ENCODE measurements around the gene KLK1. TPM values are rescaled to one million over a fixed set of nuclear protein-coding genes. Genes with fewer than 3 reads are reported as not detected.

The KLK1 gene
- polyA plus RNA-seq, 2 of the 4 experiments (the other 2 are of a cell fraction): 0.30 TPM; not detected in 1

GRCh38 chr19:50790922-50791467 is 32.6 kb downstream of the KLK1 start (continued):
- TF ChIP-seq CHD4 (IDR thresholded peaks at IDR 0.05; ENCODE audit: borderline replicate concordance): no peak
- TF ChIP-seq POLR2AphosphoS2 (conservative IDR thresholded peaks at IDR 0.05; ENCODE audit: low read length): peak; percentile 79; the same call in 1 of the 2 replicates
- TF ChIP-seq EHF (CRISPR knock-in tag; IDR thresholded peaks at IDR 0.05): no peak
- TF ChIP-seq BHLHE40 (IDR thresholded peaks at IDR 0.05; ENCODE audit: low read depth, low read length): no peak
- no peak for TF ChIP-seq ZNF302 (CRISPR knock-in tag; IDR thresholded peaks at IDR 0.05)

- no peak for DNase-seq (ENCODE audit: low read depth in 1 of 2, low spot score in 1 of 2)
- 0 out of 6 replicates have a peak, but pooled peaks of 1 of the 2 experiments have one; percentile 2 for ATAC-seq
- FAIRE-seq: no peak
- Histone ChIP-seq H3K4me2 (no peak within 1 kb of the TSS), H3K4me1 (peaks cover 9% of the 10 kb centered on the region; the same call in 2 of the 3 replicates), H3K4me3 (no peak within 1 kb of the TSS), H3K27ac (no peak within 1 kb of the TSS), H3K9me3 (no peaks in the 10 kb centered on the region)
- ChIA-PET POLR2A (interaction anchor here (0.9 kb wide), 1 partner anchor 65 kb away, joined by 4 read pairs; no protein-coding TSS in a partner anchor), CTCF (interaction anchor here (1.0 to 11.9 kb wide), 6 partner anchors 10 to 253 kb away, joined by 3 to 121 read pairs (median 6); no protein-coding TSS in a partner anchor)
- WGBS (ENCODE audit: missing lambda C conversion rate): 87% methylated on average over 7 of the region's 15 CpGs
- TF ChIP-seq JUNB (IDR thresholded peaks at IDR 0.05): no peak
- no peak for TF ChIP-seq TP53 (CRISPR knock-in tag; IDR thresholded peaks at IDR 0.05)
- no peak for TF ChIP-seq FOXS1 (CRISPR knock-in tag; IDR thresholded peaks at IDR 0.05)
- TF ChIP-seq FOSB (CRISPR knock-in tag; IDR thresholded peaks at IDR 0.05): no peak
- TF ChIP-seq BHLHE40 (IDR thresholded peaks at IDR 0.05; ENCODE audit: low read depth, low read length): no peak
- TF ChIP-seq JUN (IDR thresholded peaks at IDR 0.05): no peak
- TF ChIP-seq RFX5 (IDR thresholded peaks at IDR 0.05): no peak
- no peak for TF ChIP-seq POLR2A (IDR thresholded peaks at IDR 0.05; ENCODE audit: low read length)
- TF ChIP-seq ELK1 (IDR thresholded peaks at IDR 0.05; ENCODE audit: low read depth, low read length): no peak
- TF ChIP-seq HEYL (CRISPR knock-in tag; IDR thresholded peaks at IDR 0.05): no peak
- no peak for TF ChIP-seq TFCP2L1 (CRISPR knock-in tag; IDR thresholded peaks at IDR 0.05)
- TF ChIP-seq REST (IDR thresholded peaks at IDR 0.05): no peak
- TF ChIP-seq CHD2 (IDR thresholded peaks at IDR 0.05; ENCODE audit: low read length, partially characterized antibody): no peak
Observed at GRCh38 chr19:50790396-50790795, 33.2 kb downstream of the KLK1 start, which contains the start of gene ACP4. Gene ACP4 (plus strand): TSS chr19:50790415. CDS start chr19:50790415, 0 bp downstream.

- ATAC-seq (no peak), FAIRE-seq (no peak), DNase-seq (ENCODE audit: low read depth in 1 of 2, low spot score in 1 of 2) (no peak)
- Histone ChIP-seq H3K4me2 (no peak overlapping the region), H3K27ac (no peak overlapping the region), H3K4me1 (peaks cover 7% of the 10 kb centered on the region; the same call in 2 of the 3 replicates), H3K4me3 (no peak overlapping the region), H3K9me3 (no peaks in the 10 kb centered on the region)
- ChIA-PET POLR2A (interaction anchor here (1.7 kb wide), 1 partner anchor 19 kb away, joined by 4 read pairs; no protein-coding TSS in a partner anchor), CTCF (interaction anchor here (1.1 to 14.0 kb wide), 8 partner anchors 9 to 249 kb away, joined by 3 to 272 read pairs (median 77); partner anchors contain the start of genes CLEC11A and SHANK1)
- WGBS (ENCODE audit: missing lambda C conversion rate): 60% methylated on average over 12 of the region's 12 CpGs
- TF ChIP-seq BCL3 (IDR thresholded peaks at IDR 0.05) (no peak), ATOH8 (CRISPR knock-in tag; IDR thresholded peaks at IDR 0.05; ENCODE audit: low read depth) (no peak), FOSB (CRISPR knock-in tag; IDR thresholded peaks at IDR 0.05) (no peak), USF2 (IDR thresholded peaks at IDR 0.05) (no peak), NPAS2 (CRISPR knock-in tag; IDR thresholded peaks at IDR 0.05; ENCODE audit: borderline replicate concordance) (no peak), GATA3 (IDR thresholded peaks at IDR 0.05; ENCODE audit: borderline replicate concordance) (no peak), MAX (IDR thresholded peaks at IDR 0.05) (no peak), FOSL2 (IDR thresholded peaks at IDR 0.05) (no peak), FOSL2 (CRISPR knock-in tag; IDR thresholded peaks at IDR 0.05) (no peak), ESRRA (IDR thresholded peaks at IDR 0.05; ENCODE audit: borderline replicate concordance, low read length) (no peak), RAD21 (conservative IDR thresholded peaks at IDR 0.05 in 1 of 2, IDR thresholded peaks at IDR 0.05 in 1 of 2) (no peak), TFCP2L1 (CRISPR knock-in tag; IDR thresholded peaks at IDR 0.05) (no peak), HDAC2 (IDR thresholded peaks at IDR 0.05) (no peak), KDM5A (IDR thresholded peaks at IDR 0.05) (no peak)
Observed at GRCh38 chr19:50785329-50785728, 38.3 kb downstream of the KLK1 start.
